ENCODE results near the gene RPS14.

The RPS14 gene

DNA sequence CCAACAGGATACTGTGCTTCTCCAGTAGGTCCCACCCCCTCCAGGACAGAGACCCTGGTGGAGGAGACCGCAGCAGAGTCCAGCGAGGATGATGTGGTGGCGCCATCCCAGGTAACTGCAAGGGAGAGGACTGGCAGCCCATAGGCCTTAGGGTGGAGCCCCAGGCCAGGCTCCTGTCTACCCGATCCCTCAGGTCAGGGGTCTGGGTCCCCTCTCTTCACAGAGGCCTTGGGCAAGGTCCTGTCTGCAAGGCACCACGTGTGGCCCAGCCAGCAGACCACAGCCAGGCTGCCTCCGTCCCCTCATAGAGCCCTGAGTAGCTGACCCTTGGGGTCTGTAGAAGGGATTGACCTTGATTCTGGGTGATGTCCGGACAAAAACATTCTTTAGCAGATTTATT lies 56.9 kb downstream of the RPS14 start:
- no peak for DNase-seq (ENCODE audit: low read depth)
- TF ChIP-seq, protein P1, sequence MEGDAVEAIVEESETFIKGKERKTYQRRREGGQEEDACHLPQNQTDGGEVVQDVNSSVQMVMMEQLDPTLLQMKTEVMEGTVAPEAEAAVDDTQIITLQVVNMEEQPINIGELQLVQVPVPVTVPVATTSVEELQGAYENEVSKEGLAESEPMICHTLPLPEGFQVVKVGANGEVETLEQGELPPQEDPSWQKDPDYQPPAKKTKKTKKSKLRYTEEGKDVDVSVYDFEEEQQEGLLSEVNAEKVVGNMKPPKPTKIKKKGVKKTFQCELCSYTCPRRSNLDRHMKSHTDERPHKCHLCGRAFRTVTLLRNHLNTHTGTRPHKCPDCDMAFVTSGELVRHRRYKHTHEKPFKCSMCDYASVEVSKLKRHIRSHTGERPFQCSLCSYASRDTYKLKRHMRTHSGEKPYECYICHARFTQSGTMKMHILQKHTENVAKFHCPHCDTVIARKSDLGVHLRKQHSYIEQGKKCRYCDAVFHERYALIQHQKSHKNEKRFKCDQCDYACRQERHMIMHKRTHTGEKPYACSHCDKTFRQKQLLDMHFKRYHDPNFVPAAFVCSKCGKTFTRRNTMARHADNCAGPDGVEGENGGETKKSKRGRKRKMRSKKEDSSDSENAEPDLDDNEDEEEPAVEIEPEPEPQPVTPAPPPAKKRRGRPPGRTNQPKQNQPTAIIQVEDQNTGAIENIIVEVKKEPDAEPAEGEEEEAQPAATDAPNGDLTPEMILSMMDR (IDR thresholded peaks at IDR 0.05; ENCODE audit: control insufficient read depth, insufficient read depth, low read depth, low read length, missing control alignments) = no peak
- H3K4me3 ChIP-seq (ENCODE audit: control insufficient read depth, low read depth, low read length) = no peak overlapping the region

All from AG09309 (cell line).